HG03139 (cell line): Measurements from ENCODE around the gene RNF152.
A peak's percentile ranks its signal among the peaks of the same experiment; 100 is the strongest.

ENCODE experiments used
- ATAC-seq: cut with Tn5 transposase; IDR thresholded peaks from one replicate; pipeline ENCODE4 v1.9.1; 2021; ENCODE audit not compliant: unreplicated experiment

Gene RNF152, protein sequence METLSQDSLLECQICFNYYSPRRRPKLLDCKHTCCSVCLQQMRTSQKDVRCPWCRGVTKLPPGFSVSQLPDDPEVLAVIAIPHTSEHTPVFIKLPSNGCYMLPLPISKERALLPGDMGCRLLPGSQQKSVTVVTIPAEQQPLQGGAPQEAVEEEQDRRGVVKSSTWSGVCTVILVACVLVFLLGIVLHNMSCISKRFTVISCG

DNA sequence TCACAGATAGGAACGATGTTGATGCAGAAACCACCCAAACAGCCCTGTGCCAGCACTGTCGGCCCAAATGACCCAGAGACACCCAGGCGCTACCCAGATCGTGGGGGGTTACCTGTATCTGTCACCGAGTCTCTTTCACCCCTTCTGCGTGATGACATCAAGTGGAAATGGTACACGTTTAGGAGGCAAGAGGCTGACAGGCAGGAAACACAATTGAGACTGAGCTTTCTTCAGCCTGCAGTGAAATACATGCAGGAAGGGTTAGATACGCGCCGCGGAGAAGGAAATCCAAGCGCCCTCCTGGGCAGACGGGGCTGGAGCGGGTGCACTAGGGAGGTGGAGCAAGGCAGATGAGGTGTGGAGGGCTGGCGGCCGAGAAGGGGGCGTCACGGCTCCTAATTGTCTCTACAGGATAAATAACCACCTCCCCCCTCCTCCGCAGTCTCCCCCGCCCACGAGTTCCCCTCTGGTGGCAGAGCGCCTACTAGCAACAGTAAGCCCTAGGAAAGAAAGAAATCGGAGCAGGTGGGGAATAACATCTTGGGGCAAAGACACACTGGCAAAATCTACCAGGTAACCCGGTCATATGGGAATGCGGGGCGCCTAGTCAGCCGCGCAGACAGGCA lies at the start of gene RNF152:
TSS of gene RNF152 (minus strand) at position 325 of the 626 bp plus-strand sequence. CDS start 76,544 bp downstream, outside the sequence.
- ATAC-seq, result no peak

DNA sequence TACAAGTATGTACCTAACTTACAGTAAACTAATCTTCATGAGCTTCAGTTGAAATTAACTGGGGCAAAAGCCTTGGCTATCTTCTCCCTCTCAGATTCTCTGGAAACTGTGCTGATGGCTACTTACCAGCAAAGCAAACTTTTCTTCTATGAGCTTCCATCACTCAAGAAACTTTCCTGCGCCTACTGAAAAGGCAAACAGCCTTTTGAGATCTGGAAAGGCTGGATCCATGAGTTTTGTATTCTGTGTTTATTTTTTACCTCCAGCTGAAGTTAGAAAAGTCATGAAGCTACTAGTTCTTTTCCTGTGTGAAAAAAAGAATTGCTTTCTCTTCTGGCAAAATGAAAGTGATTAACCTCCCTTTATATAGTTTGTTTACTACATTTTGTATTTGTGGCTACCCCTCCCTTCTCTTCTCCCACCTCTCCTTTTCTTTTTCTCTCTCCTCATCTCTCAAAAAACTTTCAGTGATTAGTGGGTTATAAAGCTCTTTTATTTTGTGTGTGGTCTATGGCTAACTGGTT lies 49.2 kb upstream of the RNF152 start:
- ATAC-seq, result no peak

DNA sequence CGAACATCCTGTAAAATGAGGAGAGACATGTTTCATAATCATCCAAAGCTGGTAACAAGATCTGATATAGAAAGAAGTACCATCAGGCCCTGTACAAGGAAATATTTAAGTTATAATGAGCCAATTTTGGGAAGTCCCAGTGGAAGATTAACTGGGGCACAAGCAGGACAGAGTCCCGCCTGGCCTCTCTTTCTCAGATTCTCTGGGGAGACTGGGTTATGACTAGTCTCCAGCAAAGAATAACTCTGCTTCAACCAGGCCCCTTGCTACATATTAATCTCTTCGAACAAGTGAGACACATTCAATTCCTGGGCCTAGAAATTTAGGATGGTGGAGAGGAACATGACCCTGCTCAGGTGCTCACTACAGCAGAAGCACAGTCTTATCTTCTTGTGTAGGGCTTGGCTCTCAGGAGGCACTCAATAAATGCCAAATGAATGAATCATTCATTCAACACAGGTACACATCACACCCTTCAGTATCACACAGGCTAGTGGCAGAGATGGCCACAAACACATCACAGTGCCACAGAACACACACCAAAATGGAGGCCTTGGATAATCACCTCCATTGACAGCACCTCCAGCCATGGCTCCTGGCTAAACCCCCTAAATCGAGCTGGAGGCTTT lies 46.4 kb upstream of the RNF152 start:
- no peak for ATAC-seq

DNA sequence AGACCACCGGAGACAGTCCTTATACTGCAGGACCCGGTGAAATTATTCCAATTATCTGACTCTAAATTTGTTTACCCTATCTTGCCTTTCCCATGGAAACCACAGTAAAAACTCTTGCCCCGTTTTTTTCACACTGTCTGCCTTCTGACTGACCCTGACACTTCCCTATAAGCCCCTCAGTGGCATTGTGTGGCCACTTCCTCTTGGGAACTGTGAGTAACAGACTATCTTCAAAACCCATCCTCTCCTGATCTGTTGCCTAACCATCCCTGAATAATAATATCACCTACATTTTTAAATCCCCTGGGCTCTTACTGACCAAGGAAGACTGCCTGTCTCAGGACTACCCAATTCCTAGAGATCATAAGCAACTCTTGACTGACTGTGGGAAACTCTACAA lies 42.6 kb upstream of the RNF152 start:
- ATAC-seq, result no peak

DNA sequence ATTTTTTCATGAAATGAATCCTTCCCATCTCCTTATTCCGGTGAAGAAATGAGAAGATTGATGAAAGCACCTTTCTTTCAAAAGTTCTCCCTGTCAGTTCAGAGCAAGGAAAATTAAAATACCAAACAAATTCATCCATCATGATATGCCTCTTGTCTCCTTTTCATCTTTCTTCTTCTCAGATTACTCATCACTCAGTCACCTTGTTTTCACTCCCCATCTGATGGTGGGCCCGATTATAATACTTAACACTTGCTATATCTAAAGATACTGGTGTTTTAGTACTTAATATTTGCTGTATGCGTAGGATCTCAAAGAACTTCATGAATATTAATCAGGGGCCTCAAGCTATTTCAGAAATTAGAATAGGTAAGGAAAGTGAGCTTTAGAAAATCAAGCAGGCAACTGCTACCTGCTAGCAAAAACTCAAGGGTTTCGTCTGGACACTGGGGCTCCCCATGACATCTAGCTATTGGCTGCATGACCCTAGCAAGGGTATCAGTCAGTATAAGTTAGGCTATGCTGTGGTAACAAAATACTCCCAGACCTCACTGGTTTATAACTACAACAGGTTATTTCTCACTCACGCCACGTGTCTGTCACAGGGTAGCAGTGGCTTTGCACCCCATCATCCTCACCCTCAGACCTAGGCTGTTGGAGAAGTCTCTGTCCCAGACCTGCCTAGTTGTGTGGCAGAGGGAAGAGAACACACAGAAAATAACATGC lies 39.0 kb upstream of the RNF152 start:
- ATAC-seq, result no peak

DNA sequence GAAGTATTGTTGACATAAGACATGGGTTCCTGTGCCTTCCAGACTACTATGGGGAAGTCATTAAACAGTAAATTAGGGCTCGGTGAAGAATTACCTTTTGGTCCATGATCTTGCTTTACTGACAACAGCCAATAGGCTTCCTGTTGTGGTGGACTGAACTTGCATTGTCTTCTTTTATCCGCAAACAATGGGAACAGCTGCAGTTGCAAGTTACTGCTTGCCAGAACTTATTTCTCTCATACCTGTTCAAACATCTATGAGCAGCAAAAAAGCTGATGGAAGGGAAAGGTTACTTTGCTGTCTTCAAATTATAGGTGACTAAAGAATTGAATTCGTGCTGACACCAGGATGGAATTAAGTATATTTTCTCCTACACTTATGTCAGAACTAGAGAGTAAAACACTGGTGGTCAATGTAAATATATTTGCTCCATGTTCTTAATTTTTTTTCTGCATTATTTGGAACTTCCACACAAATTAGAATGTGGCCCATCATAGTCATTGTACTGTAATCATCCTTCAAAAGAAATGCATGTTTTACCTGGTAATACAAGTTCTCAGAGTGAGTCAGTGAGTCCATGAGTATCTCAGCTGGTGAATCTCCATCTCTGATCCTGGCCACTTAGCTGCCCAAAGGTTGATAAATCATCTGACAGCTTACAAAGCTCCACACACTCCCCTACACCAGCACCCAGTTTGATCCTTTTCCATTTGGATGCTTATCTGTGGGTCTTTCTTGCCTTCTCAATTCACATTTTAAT lies 37.3 kb upstream of the RNF152 start:
- no peak for ATAC-seq

DNA sequence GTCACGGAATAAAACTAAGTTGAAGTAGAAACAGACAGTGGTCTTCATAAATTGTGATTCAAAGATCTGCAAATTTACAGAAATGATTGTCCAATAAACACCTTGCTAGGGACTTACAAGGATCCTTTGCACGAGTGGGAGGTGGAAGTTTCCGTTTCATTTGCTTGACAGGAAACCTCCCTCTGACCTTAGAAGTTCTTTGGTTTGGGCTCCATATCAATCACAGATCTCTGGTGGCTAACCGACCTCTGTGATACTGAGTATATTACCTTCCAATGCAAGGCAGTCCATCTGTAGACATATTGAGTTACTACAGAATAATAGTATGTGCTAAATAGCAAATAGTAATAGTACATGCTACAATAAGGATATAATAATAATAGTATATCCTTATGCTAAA lies 33.7 kb upstream of the RNF152 start:
- no peak for ATAC-seq

DNA sequence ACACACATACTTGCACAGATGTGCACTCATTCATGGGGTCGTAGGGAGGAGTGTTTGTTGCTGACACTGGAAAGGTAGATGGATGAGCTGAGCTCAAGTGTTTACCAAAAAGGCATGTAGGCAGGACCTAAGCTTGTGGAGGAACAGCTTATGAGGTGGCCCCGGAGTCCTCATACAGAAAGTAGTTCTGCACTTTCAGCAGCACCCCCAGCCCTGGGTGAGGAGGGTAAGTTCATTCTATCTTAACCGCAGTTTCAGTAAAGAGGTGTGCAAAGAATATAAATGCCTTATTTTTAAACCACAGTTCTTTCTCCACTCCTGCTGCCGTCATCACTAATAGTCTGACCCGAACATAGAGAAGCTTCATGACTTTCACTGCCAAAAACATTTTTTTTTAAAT lies 31.7 kb upstream of the RNF152 start:
- no peak for ATAC-seq

DNA sequence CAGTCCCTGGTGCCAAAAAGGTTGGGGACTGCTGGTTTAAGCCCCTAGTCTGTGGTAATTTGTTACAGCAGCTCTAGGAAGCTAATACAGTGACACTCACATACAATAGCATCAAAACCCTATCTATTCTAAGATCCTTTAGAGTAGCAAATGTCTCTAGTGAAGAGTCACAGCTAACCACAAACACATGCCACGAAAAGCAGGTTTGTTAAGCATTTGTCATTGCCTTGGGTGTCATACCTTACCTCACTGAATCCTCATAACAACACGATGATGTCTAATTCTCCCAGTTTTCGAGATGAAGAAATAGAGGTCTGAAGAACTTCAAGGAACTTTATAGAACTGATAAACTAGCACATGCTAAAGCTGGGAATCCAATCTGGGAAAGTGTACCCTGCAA lies 29.6 kb upstream of the RNF152 start:
- ATAC-seq, result no peak

DNA sequence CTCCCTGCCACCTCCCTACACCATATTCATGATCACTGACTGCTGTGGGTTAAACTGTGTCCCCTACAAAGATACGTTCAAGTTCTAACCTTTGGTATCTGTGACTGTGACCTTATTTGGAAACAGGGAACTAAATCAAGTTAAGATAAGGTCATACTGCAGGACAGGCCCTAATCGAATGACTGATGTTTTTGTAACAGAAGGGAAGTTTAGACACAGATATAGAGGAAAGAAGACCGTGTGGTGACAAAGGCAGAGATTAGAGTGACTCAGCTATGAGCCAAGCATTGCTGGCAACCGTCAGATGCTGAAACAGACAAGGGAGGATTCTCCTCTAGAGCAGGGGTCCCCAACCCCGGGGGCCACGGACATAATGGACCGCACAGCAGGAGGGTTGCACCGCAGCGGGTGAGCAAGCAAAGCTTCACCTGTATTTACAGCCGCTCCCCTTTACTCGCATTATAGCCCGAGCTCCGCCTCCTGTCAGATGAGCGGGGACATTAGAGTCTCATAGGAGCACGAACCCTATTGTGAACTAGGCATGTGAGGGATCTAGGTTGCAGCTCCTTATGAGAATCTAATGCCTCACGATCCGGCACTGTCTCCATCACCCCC lies 28.9 kb upstream of the RNF152 start:
- no peak for ATAC-seq

DNA sequence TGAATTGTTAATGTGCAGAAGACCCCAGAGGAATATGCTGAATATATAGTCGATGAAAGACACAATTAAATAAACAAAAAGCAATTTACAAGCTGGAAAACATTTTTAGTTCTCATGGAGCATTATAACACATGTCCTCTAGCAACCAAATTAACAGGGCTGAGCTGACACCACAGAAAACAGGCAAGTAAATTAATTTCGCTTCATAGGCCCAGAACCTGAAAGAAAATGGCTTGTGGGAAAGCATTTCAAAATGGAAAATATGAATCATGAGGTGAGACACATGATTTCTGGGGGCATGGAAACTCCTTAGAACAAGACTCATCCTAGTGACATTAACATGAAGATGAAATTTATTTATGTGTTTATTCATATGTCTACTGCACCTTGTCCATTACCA lies 25.0 kb upstream of the RNF152 start:
- ATAC-seq, result no peak

DNA sequence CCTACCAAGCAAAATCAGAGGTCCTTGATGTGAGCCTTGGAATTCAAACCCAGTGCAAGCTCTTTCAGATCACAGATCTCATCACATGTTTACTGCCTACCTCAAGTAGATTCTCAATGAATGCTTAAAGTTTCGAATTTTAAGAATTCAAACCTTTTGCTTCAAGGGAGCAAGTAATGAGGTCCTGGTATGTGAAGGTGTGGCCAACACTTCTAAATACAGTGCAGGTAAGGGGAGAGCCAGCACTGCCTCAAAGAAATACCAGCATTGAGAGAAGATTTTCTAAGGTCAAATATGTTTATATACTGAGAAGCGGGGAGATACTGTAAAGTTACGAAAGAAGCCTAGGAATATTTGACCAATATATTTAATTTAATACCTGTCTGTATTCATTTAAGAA lies 19.7 kb upstream of the RNF152 start:
- no peak for ATAC-seq

DNA sequence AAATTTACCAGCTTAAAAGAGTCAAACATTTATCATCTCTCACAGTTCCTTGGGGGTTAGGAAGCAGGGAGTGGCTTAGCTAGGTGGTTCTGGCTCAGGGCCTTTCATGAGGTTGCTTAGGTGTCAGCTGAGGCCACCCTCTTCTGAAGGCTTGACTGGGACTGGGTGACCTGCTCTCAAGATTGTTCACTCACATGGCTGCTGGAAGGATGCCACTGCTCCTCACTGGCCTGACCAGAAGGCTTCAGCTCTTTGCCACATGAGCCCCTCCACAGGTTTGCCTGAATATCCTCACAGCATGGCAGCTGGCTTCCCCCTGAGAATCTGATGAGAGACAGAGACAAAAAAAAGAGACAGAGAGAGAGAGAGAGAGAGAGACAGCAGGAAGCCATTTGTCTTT lies 17.3 kb upstream of the RNF152 start:
- no peak for ATAC-seq

DNA sequence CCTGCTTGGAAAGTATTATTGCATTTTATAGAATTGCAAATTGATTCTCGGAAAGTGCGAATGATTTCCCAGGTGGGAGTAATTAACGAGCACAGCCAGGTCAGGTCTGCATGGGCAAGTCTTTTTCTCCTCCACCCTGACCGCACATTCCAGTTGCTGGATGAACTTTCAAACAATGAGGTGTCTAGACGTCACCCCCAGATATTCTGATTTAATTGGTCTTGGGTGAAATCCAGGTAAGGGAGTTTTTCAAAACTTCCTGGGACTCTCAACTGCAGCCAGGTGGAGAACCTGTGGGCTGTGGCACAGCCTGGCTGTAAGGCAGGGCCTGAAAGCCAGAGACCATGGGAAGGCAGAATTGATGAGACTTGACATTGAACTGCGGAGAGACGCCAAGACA lies 15.9 kb upstream of the RNF152 start:
- no peak for ATAC-seq

DNA sequence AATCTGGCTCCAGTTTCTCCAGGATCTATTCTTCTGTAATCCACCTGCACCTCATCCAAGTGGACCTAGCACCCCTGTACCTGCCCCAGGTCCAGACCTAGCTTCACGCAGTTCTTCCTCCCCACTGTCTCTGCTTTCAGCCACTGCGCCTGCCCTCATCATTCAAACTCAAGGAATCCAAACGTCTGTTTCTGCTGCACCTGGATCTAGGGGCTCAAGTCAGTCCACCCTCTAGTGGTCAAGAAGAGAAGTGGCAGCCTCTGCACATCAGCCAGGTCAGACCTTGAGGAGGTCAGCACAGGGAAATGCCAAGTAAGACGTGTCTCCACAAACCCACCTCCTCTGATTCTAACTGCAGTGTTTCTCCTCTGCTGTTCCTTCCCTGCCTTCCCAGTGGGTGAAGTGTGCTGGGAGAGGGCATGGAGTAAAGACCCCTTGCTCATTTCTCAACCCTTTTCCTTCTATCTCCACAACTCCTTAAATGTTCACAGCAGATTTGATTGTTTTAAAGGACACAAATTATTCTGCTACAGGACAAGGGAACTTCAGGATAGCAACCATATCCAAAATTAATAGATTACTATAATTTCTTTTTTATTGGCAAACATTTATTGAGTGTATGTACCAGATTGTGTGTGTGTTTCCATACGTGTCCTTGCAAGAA lies 8.6 kb upstream of the RNF152 start:
- ATAC-seq, result peak; percentile 96

DNA sequence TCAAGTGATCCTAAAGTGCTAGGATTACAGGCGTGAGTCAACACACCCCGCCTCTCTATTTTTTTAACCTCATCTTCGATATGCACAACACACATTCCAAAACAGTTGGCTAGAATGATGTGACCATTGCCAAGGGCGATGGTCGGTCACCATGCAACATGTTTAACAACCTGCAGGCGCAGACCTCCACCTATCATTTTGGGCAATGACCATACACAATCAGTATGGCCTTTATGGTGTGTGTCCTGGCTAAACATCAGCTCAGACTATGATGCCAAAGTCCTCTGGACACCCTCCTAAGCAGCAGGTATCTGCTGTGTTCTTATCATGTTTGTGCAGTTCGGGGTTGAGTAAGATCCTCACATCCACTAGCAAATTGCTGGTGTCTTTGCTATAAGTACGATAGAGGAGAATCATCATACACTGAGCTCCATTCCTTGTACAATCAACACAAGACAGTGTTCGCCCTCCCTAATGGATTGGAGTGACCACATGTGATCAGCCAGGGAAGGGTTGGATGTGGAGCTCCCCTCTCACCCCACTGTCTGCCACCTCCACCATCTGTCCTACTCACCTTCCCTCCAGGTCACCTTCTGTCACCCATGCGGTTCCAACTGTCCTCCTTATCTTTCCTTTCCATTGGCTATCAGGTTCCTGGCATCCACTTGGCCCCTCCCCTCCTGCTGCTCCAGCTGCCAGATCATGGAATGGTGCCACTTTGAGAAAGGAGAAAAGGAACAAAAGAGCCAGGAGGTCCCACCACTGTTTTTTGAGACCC lies 7.9 kb upstream of the RNF152 start:
- ATAC-seq, result no peak

DNA sequence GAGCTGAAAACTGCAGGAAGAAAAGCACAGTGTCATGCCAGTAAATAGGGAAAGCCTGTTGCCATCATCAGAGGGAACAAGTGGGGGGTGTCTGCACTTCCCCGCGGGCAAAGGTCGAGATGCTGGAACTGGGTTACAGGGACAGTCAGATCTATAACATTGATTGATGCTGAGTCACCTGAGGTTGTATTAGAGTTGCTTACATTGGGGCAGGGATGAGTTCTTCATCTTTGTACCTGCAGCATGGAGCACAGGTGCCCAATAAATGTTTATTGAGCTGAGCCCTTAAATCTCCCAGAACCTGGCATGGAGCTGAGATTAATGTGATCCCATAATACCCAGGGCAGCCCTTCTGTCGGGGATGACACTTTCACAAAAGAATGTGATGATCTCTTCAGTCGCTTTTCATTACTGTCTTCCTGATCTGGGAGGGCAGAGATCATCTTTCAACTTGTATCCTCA lies 5.9 kb upstream of the RNF152 start:
- no peak for ATAC-seq

DNA sequence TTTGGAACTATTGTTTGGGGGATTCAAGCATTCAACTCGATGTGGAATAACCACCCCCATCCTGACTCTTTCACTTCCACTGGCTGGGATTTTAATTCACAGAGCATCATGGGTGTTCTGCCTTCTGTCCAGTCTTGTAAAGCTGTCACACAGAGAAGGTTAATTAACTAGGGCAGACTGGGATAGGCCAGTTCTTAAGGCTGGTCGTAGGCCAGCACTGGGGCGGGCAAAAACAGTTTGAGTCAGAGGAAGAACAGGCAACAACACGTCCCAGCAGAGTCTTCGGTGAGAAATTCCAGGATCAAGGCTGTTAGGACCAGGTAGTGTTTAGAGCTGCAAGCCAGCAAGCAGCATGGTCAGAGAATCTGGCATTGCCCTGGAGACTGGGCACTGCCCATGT lies 4.0 kb upstream of the RNF152 start:
- ATAC-seq, result no peak

DNA sequence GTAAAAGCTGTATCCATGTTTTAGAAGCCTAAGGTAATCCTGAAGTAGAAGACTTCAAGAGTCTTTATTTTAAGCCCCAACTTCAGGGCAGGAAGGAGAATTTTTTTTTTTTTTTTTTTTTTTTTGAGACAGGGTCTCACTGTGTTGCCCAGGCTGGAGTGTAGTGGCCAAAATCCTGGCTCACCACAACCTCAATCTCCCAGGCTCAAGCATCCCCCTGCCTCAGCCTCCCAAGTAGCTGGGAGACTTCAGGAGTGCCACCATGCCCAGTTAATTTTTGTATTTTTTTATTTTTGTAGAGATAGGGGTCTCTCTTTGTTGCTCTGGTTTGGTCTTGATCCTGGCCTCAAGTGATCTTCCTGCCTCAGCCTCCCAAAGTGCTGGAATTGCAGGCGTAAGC lies 3.3 kb upstream of the RNF152 start:
- no peak for ATAC-seq
